Natural killer cell (primary cell): Measurements from ENCODE around the gene RPS6KA4. TPM values are rescaled to one million over a fixed set of nuclear protein-coding genes. Genes with fewer than 3 reads are reported as not detected.

Experiments
- ATAC-seq, 3 donors: fragments of 150-1000 bp in 2 of 3; fragments of 200-7000 bp in 1 of 3; cut with Tn5 transposase; 1 replicate in 1 of 3; 2 replicates in 2 of 3; pipeline ENCODE4 v1.10.0; 2021; ENCODE audit warnings: mild to moderate bottlenecking in 2 of 3, moderate library complexity in 2 of 3
- DNase-seq, 2 donors: peaks; one replicate each; pipeline versions ENCODE4 v3.0.0 to v3.0.0-alpha.2; 2013 to 2021; ENCODE audit warnings: mixed read lengths in 1 of 2
- H3K27ac ChIP-seq: one replicate; pipeline ENCODE4 v1.5.1; 2013; ENCODE audit warnings: mild to moderate bottlenecking, low read length
- H3K27me3 ChIP-seq: one replicate; pipeline ENCODE4 v1.6.1; 2013; ENCODE audit warnings: low read length; ENCODE audit not compliant: control insufficient read depth, insufficient read depth
- H3K36me3 ChIP-seq: one replicate; pipeline ENCODE4 v1.6.1; 2013; ENCODE audit warnings: low read length; ENCODE audit not compliant: control insufficient read depth, insufficient read depth
- H3K4me1 ChIP-seq: one replicate; pipeline ENCODE4 v1.6.1; 2013; ENCODE audit warnings: low read length; ENCODE audit not compliant: control insufficient read depth, insufficient read depth
- H3K4me3 ChIP-seq: one replicate; pipeline ENCODE4 v1.5.1; 2013; ENCODE audit warnings: low read length
- H3K9me3 ChIP-seq: one replicate; pipeline ENCODE4 v1.6.1; 2013; ENCODE audit warnings: low read length; ENCODE audit not compliant: control insufficient read depth, insufficient read depth
- H3K27ac Mint-ChIP-seq, 2 donors: one replicate each; pipeline ENCODE4 v1.8.0; 2022; ENCODE audit warnings: mild to moderate bottlenecking in 2 of 2, mixed read lengths in 2 of 2, moderate library complexity in 1 of 2
- H3K27me3 Mint-ChIP-seq, 2 donors: one replicate each; pipeline ENCODE4 v1.8.0; 2022; ENCODE audit warnings: low read depth in 2 of 2, mixed read lengths in 2 of 2
- H3K36me3 Mint-ChIP-seq: one replicate; pipeline ENCODE4 v1.8.0; 2022; ENCODE audit warnings: mixed read lengths
- H3K4me1 Mint-ChIP-seq, 2 donors: one replicate each; pipeline ENCODE4 v1.8.0; 2022; ENCODE audit warnings: mixed read lengths in 2 of 2
- H3K4me3 Mint-ChIP-seq: one replicate; pipeline ENCODE4 v1.8.0; 2022; ENCODE audit warnings: mild to moderate bottlenecking, moderate library complexity, mixed read lengths
- H3K9me3 Mint-ChIP-seq, 2 donors: one replicate each; pipeline ENCODE4 v1.8.0; 2022; ENCODE audit warnings: mixed read lengths in 2 of 2
- WGBS: methylation state at CpG from one replicate; pipeline ENCODE4 v1.1.7; 2013; ENCODE audit warnings: missing lambda C conversion rate; ENCODE audit not compliant: insufficient coverage; 5-methylcytosine and 5-hydroxymethylcytosine counted together
- intact Hi-C: fragments of 100-400 bp; cut with micrococcal nuclease; formaldehyde crosslinking; loops from one replicate; pipeline ENCODE4 v1.14.2; 2022
- total RNA-seq, 4 donors: library from RNA; stranded (reverse); fragments of 120-200 nt in 1 of 4; gene quantifications; one replicate each; pipeline versions ENCODE4 v1.2.3 to v1.2.4, GENCODE V29; 2013 to 2022
- TF ChIP-seq, protein P1 (sequence below): fragments of 200-600 bp; IDR thresholded peaks from one replicate; pipeline ENCODE4 v1.8.0; 2022; ENCODE audit warnings: antibody characterized with exemption

The RPS6KA4 gene
- total RNA-seq, 3 donors from 2014 or later (not counting 1 experiment from before 2014, with no cell fraction given), result 27.6 to 36.0 (median 34.4) TPM

DNA sequence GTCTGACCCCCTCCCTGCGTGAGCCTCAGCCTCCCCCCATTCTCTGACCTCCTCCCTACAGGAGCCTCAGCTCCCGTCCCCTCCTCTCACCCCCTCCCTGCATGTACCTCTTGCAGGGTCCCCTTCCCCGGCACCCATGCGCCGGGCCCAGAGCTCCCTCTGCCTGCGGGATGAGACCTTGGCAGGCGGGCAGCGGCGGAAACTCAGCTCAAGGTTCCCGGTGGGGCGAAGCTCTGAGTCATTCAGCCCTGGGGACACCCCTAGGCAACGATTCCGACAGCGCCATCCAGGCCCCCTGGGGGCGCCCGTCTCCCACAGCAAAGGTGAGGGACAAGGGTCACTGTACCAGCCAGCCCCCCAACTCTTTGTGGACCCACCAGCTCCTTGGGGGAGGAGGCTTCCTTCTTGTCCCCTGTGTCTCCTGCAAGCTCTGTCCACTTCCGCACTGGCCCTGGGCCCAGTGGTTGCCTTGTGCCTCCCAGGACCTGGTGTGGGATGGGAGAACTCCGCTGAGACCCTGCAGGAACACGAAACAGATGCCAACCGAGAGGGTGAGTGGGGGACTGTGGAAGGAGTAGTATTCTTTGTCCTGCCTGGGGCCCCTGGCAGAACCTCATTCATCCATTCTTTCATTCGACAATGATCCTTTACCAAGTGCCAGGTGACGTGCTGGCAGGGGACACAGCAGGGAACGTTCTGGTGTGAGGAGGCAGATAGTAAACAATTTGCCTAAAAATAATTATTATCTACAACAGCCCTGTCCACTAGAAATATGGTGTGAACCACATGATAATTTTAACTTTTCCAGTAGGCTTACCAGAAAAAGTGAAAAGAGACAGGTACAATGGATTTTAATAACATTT lies 3.7 kb upstream of the RPS6KA4 start:
- H3K27ac Mint-ChIP-seq, result no peak overlapping the region
- 45% methylated on average over 21 of the region's 23 CpGs for whole genome bisulfite sequencing
- H3K27me3 Mint-ChIP-seq, result no peaks in the 10 kb centered on the region
- no peak overlapping the region for H3K4me3 Mint-ChIP-seq
- DNase-seq, result peak in 1 of 2 donors; percentile 66
- ATAC-seq, result no peak
- TF ChIP-seq, protein P1, sequence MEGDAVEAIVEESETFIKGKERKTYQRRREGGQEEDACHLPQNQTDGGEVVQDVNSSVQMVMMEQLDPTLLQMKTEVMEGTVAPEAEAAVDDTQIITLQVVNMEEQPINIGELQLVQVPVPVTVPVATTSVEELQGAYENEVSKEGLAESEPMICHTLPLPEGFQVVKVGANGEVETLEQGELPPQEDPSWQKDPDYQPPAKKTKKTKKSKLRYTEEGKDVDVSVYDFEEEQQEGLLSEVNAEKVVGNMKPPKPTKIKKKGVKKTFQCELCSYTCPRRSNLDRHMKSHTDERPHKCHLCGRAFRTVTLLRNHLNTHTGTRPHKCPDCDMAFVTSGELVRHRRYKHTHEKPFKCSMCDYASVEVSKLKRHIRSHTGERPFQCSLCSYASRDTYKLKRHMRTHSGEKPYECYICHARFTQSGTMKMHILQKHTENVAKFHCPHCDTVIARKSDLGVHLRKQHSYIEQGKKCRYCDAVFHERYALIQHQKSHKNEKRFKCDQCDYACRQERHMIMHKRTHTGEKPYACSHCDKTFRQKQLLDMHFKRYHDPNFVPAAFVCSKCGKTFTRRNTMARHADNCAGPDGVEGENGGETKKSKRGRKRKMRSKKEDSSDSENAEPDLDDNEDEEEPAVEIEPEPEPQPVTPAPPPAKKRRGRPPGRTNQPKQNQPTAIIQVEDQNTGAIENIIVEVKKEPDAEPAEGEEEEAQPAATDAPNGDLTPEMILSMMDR, result no peak
- Histone ChIP-seq H3K36me3 (peaks cover 25% of the 10 kb centered on the region), H3K27me3 (no peaks in the 10 kb centered on the region), H3K4me1 (peaks cover 32% of the 10 kb centered on the region), H3K9me3 (no peaks in the 10 kb centered on the region), H3K27ac (no peak overlapping the region), H3K4me3 (no peak overlapping the region)
- H3K4me1 Mint-ChIP-seq, result peaks cover 9 to 32% of the 10 kb centered on the region in 2 donors
- intact Hi-C loops, result no loop called here
- H3K9me3 Mint-ChIP-seq, result no peaks in the 10 kb centered on the region
- H3K36me3 Mint-ChIP-seq, result no peaks in the 10 kb centered on the region

DNA sequence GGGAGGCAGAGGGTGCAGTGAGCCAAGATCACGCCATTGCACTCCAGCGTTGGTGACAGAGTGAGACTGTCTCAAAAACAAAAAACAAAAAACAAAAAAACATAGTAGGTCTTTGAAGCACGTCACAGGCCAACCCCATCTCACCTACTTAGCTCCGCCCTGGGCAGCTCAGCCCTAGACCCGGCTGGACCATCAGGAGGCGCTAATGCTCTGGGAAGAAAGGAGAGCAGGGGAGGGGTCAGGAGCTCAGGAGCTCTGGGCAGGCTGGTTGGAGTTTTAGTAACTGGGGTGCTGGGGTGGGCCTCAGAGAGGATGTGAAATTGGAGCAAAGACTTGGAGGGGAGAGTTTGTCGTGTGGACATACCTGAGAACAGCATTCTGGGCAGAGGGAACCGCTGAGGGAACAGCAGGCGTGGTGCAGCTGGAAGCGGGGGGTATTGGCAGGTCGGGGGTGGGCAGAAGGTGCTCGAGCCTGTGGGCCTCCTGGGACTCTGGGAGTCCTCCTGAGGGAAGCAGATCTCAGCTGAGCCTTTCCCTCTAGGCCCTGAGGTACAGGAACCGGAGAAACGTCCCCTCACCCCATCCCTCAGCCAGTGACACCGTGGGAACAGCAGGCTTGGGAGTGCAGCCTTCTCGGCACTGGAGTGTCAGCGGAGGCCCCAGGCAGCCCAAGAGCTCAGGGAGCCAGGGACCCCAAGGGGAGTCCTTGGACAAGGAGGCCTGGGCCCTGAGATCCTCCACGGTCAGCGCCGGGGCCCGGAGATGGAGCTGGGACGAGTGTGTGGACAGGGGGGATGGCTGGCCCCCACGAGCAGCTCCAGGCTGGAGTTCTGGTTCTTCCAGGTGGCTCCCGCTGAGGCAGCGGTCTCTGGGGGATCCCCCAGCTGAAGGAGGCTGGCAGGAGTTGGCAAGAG lies 2.2 kb upstream of the RPS6KA4 start:
- WGBS, result 95% methylated on average over 25 of the region's 25 CpGs
- intact Hi-C loops, result no loop called here
- no peaks in the 10 kb centered on the region for H3K36me3 Mint-ChIP-seq
- H3K27me3 Mint-ChIP-seq, result no peaks in the 10 kb centered on the region
- ATAC-seq (no peak), DNase-seq (peak in 1 of 2 donors; percentile 47)
- Histone ChIP-seq H3K36me3 (peaks cover 31% of the 10 kb centered on the region), H3K27me3 (no peaks in the 10 kb centered on the region), H3K4me3 (no peak overlapping the region), H3K27ac (no peak overlapping the region), H3K4me1 (peaks cover 43% of the 10 kb centered on the region), H3K9me3 (no peaks in the 10 kb centered on the region)
- H3K4me1 Mint-ChIP-seq, result peaks cover 9 to 32% of the 10 kb centered on the region in 2 donors
- H3K9me3 Mint-ChIP-seq, result no peaks in the 10 kb centered on the region
- H3K4me3 Mint-ChIP-seq, result peak overlapping the region; percentile 72
- TF ChIP-seq, protein P1, result no peak
- H3K27ac Mint-ChIP-seq, result peak overlapping the region; percentile 66 to 75

DNA sequence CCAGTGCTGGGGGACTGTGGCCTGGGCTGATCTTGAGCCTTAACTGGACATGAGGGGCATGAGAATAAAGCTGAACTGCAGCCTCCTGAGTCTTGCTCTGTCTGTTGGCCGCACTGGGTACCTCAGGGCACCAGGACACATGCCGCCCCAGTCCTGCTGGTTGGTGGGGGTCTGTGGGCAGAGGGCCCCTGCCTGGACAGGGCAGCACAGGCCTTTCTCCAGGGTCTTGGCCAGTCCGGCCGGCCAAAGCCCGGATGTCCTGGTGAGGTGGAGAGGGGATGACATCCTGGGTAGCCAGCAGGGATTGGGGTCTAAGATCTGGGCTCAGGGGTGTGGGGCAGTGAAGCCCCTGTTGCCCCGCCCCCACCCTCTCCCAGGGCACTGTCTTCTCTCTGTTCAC lies 1.5 kb upstream of the RPS6KA4 start:
- H3K9me3 Mint-ChIP-seq, result no peaks in the 10 kb centered on the region
- TF ChIP-seq, protein P1, result no peak
- Histone ChIP-seq H3K9me3 (no peaks in the 10 kb centered on the region), H3K27me3 (no peaks in the 10 kb centered on the region), H3K36me3 (peaks cover 34% of the 10 kb centered on the region), H3K27ac (no peak overlapping the region), H3K4me1 (peaks cover 43% of the 10 kb centered on the region), H3K4me3 (no peak overlapping the region)
- peak overlapping the region; percentile 17 for H3K4me3 Mint-ChIP-seq
- DNase-seq, result no peak
- H3K27ac Mint-ChIP-seq, result peak overlapping the region in 1 of 2 donors; percentile 38
- intact Hi-C loops, result no loop called here
- peaks cover 9 to 30% of the 10 kb centered on the region in 2 donors for H3K4me1 Mint-ChIP-seq
- H3K36me3 Mint-ChIP-seq, result no peaks in the 10 kb centered on the region
- no peak for ATAC-seq
- no peaks in the 10 kb centered on the region for H3K27me3 Mint-ChIP-seq
- WGBS, result 100% methylated on average over 5 of the region's 6 CpGs
